HG03432 (cell line): ENCODE data around the gene IL17RB.

Source experiments
- ATAC-seq: cut with Tn5 transposase; IDR thresholded peaks from one replicate; pipeline ENCODE4 v1.9.1; 2021; ENCODE audit warnings: mild to moderate bottlenecking, moderate library complexity; ENCODE audit not compliant: unreplicated experiment

IL17RB gene

GRCh38 chr3:53846134-53846850 lies at the start of gene IL17RB, which contains the start of gene CHDH:
Gene IL17RB, plus strand, starts transcription at chr3:53846568. Its CDS starts 21 bp downstream, at chr3:53846589.
Gene CHDH, minus strand, starts transcription at chr3:53846419. Its CDS starts 22,411 bp downstream, at chr3:53824008.
- ATAC-seq: peak; percentile 47

DNA sequence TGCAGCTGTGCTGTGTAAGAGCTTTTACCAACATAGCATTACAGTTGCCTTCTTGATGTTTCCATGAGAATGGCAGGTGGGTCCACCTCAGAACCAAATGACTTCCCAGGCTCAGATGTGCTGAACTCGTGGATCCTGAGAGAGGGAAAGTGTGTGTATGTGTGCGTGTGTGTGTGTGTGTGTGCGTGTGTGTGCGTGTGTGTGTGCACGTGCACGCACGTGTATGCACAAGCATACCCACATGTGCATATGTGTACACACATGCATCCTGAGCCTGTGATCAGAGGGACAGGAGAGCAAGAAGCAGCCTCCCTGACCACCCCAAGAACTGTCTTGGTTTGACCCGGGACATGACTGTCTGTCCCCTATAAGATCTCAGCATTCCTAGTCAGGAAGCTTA lies 48.2 kb upstream of the IL17RB start:
- no peak for ATAC-seq

DNA sequence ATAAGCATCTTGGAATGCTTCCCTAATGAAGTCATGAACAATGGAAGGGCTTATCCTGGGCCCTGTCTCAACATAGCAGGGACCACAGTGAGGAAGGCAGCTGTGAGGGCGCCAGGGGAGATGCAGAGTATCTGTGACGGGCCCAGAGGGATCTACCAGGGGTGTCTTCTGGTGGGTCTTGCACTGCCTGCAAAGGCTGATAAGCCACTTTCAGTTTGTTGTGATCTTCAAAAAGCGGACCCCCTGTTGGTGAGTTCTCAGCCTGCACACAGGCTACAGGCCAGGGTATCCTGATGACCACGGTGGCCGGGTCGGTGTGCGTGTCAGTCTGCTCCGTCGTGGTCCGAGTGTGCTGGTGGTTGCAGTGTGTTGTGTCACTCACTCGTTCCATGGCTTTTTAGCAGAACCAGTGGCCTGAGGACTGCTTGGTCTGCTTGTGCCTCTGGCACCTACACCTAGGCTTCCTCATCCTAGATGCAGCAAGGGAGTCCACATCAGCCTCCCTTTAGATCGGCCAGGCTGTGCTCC lies 47.0 kb upstream of the IL17RB start:
- ATAC-seq: no peak

- no peak for ATAC-seq
These were observed 46.1 kb upstream of the IL17RB start for GRCh38 chr3:53800041-53800906.

DNA sequence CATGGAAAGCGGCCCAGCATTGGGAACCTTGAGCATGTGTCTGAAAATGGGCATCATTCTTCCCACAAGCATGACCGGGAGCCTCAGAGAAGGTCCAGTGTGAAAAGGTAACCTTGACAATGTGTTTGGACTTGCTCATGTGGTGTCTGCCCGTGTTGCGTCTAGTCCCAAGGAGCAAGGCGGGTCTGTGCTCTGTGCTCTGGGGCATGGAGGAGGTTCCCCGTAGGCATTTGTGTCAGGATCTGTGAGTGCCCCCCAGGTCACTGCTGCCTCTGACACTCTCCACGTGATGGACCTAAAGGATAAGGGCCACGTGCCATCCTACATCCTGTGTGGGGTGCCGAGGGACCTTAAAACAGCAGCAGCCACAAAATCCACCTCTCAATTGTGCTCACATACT lies 45.0 kb upstream of the IL17RB start:
- ATAC-seq: no peak

- no peak for ATAC-seq
These were observed 44.0 kb upstream of the IL17RB start for GRCh38 chr3:53802256-53802880.

DNA sequence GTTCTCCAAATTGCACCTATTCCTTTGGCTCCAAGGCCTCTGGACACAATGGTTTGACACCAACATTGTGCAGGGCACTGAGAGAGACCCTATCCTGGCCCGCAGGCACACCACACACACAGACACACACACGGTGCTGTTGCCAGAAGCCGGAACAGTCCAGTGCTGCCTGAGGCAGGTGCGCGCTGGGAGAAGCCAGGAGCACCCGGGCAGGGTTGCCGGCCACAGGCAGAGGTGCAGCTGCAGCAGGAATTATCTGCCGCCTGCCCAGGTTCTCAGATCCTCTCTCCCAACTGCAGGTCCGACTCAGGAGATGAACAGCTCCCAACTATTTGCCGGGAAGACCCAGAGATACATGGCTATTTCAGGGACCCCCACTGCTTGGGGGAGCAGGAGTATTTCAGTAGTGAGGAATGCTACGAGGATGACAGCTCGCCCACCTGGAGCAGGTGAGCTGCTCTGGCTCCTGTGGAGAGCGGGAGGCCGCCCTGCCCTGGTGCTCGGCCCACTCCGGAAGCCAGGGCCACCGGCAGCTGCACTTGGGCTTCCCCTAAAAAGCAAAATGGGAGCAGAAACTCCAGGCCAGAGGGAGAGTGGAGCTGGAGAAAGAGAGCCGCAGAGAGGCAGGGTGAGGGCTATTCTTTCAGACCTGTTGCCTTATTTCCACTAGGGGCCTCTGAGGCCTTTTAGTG lies 43.1 kb upstream of the IL17RB start:
- ATAC-seq: no peak

GRCh38 chr3:53803816-53804695 lies 42.3 kb upstream of the IL17RB start:
- no peak for ATAC-seq

GRCh38 chr3:53804697-53805462 lies 41.5 kb upstream of the IL17RB start:
- ATAC-seq: peak; percentile 58

GRCh38 chr3:53805463-53806159 lies 40.8 kb upstream of the IL17RB start:
- ATAC-seq: no peak

GRCh38 chr3:53806182-53807116 lies 39.9 kb upstream of the IL17RB start:
- peak; percentile 70 for ATAC-seq

GRCh38 chr3:53807117-53807810 lies 39.1 kb upstream of the IL17RB start:
- ATAC-seq: peak; percentile 5

GRCh38 chr3:53808496-53808895 lies 37.9 kb upstream of the IL17RB start:
- ATAC-seq: no peak

- ATAC-seq: no peak
These were observed 37.1 kb upstream of the IL17RB start for GRCh38 chr3:53809267-53809666.

GRCh38 chr3:53809764-53810400 lies 36.5 kb upstream of the IL17RB start:
- ATAC-seq: no peak
